Smooth muscle cell (in vitro differentiated cells): ENCODE results near the gene GDAP2. TPM values are rescaled to one million over a fixed set of nuclear protein-coding genes. Genes with fewer than 3 reads are reported as not detected.
"Not testable (repeated sequence)": the region's sequence is repeated elsewhere in the genome, so short reads cannot be mapped to it uniquely, and the experiment has no call there.

Experiments
- DNase-seq: peaks from one replicate; lab custom pipeline; 2025; ENCODE audit not compliant: unreplicated experiment; lab: John Stamatoyannopoulos, UW
- H2AFZ ChIP-seq: fragments of 200-600 bp; sonication (generic); 2 replicates; pipeline ENCODE4 v1.6.0; 2016; ENCODE audit warnings: antibody characterized with exemption, low read depth, mild to moderate bottlenecking
- H3F3A ChIP-seq: fragments of 200-600 bp; sonication (generic); 2 replicates; pipeline ENCODE4 v1.6.0; 2017; ENCODE audit warnings: antibody characterized with exemption, low read depth
- H3K27ac ChIP-seq: fragments of 200-600 bp; sonication (generic); 2 replicates; pipeline ENCODE4 v1.5.1; 2016; ENCODE audit warnings: low read depth, mild to moderate bottlenecking
- H3K27me3 ChIP-seq: fragments of 200-600 bp; sonication (generic); 2 replicates; pipeline ENCODE4 v1.6.1; 2016; ENCODE audit warnings: low read depth, mild to moderate bottlenecking
- H3K36me3 ChIP-seq: fragments of 200-600 bp; sonication (generic); 2 replicates; pipeline ENCODE4 v1.5.1; 2016; ENCODE audit warnings: low read depth
- H3K4me1 ChIP-seq: fragments of 200-600 bp; sonication (generic); 2 replicates; pipeline ENCODE4 v1.5.1; 2016; ENCODE audit warnings: low read depth
- H3K4me2 ChIP-seq: fragments of 200-600 bp; sonication (generic); 2 replicates; pipeline ENCODE4 v1.6.0; 2016; ENCODE audit warnings: mild to moderate bottlenecking
- H3K4me3 ChIP-seq: fragments of 200-600 bp; sonication (generic); 2 replicates; pipeline ENCODE4 v1.5.1; 2016; ENCODE audit warnings: mild to moderate bottlenecking
- H3K79me2 ChIP-seq: fragments of 200-600 bp; sonication (generic); 2 replicates; pipeline ENCODE4 v1.6.0; 2016; ENCODE audit warnings: low read depth, mild to moderate bottlenecking
- H3K9ac ChIP-seq: fragments of 200-600 bp; sonication (generic); 2 replicates; pipeline ENCODE4 v1.6.0; 2016; ENCODE audit warnings: low read depth
- H3K9me3 ChIP-seq: fragments of 200-600 bp; sonication (generic); replicated peaks from 2 replicates; pipeline ENCODE4 v1.5.1; 2016; ENCODE audit warnings: low read depth
- H4K20me1 ChIP-seq: fragments of 200-600 bp; sonication (generic); 2 replicates; pipeline ENCODE4 v1.6.0; 2016; ENCODE audit warnings: low read depth
- WGBS: methylation state at CpG from one replicate; pipeline ENCODE4 v1.1.7; 2016; ENCODE audit warnings: low lambda C conversion rate; 5-methylcytosine and 5-hydroxymethylcytosine counted together
- polyA plus RNA-seq: library from polyadenylated mRNA; unstranded; fragments of >200 nt; fragmentation: Nextera tagmentation; extraction: Ambion mirVana; gene quantifications from 2 replicates; pipeline ENCODE4 v1.2.1, GENCODE V29; 2016
- total RNA-seq: library from RNA; depleted of rRNA; stranded (reverse); fragments of >200 nt; gene quantifications from 2 replicates; pipeline ENCODE4 v1.2.3, GENCODE V29; 2014
- TF ChIP-seq, protein P1 (sequence below): fragments of 200-600 bp; sonication (generic); IDR thresholded peaks from 2 replicates; pipeline ENCODE4 v1.5.1; 2017; ENCODE audit warnings: borderline replicate concordance, mild to moderate bottlenecking, antibody characterized with exemption; ENCODE audit not compliant: insufficient read depth, poor library complexity, severe bottlenecking

The GDAP2 gene
- total and polyA plus RNA-seq, 2 experiments from 2014 or later, result 10.5 to 30.1 TPM

DNA sequence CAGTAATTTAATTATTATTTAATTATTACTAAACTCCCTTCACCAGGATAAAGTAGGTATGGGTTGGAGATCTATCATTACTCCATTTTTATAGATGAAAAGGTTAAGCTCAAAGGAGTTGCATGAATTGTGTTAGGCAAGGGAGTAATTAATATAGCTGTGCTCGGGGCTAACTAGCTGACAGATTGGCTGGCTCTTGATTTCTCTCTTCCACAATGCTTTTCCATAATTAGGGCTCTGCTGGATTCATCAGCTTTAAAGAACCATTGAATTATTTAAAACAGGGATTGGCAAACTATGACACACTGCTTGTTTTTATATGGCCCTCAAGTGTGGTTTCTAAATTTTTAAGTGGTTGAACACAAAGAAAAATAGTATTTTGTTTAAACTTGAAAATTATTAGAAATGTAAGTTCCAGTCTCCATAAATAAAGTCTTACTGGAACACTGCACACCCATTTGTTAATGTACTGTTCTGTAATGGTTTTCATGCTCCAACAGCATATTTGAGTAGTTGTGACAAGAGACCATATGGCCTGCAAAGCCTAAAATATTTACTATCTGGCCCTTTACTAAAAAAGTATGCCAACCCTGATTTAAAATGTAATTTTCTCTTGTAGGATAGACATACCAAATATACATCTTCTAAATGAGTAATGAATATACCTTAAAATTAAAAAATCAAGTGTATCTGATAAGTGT is 76.4 kb downstream of the GDAP2 start:
- Histone ChIP-seq H3K4me2 (no peak overlapping the region), H3K4me3 (no peak overlapping the region), H3F3A (no peaks in the 10 kb centered on the region), H3K9me3 (no peaks in the 10 kb centered on the region), H3K4me1 (no peaks in the 10 kb centered on the region), H2AFZ (no peak overlapping the region), H3K79me2 (no peaks in the 10 kb centered on the region), H3K9ac (no peak overlapping the region), H3K27me3 (no peaks in the 10 kb centered on the region), H3K36me3 (no peaks in the 10 kb centered on the region), H3K27ac (no peak overlapping the region), H4K20me1 (no peaks in the 10 kb centered on the region)
- TF ChIP-seq, protein P1, sequence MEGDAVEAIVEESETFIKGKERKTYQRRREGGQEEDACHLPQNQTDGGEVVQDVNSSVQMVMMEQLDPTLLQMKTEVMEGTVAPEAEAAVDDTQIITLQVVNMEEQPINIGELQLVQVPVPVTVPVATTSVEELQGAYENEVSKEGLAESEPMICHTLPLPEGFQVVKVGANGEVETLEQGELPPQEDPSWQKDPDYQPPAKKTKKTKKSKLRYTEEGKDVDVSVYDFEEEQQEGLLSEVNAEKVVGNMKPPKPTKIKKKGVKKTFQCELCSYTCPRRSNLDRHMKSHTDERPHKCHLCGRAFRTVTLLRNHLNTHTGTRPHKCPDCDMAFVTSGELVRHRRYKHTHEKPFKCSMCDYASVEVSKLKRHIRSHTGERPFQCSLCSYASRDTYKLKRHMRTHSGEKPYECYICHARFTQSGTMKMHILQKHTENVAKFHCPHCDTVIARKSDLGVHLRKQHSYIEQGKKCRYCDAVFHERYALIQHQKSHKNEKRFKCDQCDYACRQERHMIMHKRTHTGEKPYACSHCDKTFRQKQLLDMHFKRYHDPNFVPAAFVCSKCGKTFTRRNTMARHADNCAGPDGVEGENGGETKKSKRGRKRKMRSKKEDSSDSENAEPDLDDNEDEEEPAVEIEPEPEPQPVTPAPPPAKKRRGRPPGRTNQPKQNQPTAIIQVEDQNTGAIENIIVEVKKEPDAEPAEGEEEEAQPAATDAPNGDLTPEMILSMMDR, result no peak
- WGBS, result 89% methylated on average over 1 of the region's 1 CpG
- DNase-seq, result no peak

DNA sequence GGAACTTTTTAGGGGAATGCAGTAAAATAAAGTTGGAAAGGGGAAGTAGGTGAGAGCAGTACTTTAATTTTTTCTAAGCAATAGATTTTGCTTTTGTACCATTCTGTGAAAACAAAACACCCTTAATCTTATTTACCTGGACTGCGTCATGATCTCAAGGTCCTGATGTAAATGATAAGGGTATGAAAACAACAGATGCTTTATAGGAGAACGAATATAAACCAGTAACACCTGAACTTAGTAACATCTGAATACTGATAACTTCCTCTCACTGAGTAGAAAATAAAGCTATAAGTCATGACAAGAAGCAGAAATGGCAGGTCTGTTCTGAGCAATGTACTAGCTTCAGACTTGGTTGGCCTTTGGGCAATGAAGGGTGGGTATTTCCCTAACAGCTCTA is 77.7 kb downstream of the GDAP2 start:
- Histone ChIP-seq H3K27me3 (no peaks in the 10 kb centered on the region), H3K4me2 (no peak overlapping the region), H3K9ac (no peak overlapping the region), H2AFZ (no peak overlapping the region), H3K9me3 (no peaks in the 10 kb centered on the region), H3K36me3 (no peaks in the 10 kb centered on the region), H4K20me1 (no peaks in the 10 kb centered on the region), H3F3A (no peaks in the 10 kb centered on the region), H3K79me2 (no peaks in the 10 kb centered on the region), H3K4me1 (no peaks in the 10 kb centered on the region), H3K27ac (no peak overlapping the region), H3K4me3 (no peak overlapping the region)
- DNase-seq, result no peak
- TF ChIP-seq, protein P1, result no peak
- 95% methylated on average over 2 of the region's 2 CpGs for whole genome bisulfite sequencing

DNA sequence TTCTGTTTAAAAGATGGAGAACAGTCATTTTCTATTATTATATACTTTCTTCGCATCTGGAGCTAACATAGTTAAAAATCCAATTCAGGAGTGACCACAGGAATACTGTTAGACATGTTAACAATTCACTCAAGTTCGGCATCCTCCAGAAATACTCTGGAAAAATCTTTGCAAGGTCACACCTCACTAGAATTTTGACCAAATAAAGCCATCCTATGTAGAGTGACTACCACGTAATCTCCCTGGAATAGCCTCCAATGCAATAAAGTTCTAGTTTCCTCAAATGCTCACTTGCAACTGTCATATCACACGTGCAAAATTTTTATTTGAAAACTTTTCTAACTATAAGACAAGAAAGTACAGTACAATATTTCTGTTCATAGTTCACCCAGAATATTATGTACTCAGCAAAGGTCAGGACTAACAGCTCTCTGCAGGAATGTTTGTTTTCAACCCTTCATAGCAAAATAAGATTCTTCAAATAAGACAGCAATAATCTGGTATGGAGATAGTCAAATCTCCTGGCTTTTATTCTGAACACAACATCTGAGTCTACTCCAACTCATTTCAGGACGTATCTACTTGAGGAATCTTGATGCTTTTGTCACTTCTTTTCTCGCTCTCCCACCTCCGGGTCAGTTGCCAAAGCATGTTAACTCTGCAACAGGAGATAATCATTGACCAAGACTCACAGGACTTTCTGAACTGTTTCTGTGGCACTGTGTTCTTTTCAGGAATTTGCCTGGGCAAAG is 82.6 kb downstream of the GDAP2 start:
- Histone ChIP-seq H3K9me3 (no peaks in the 10 kb centered on the region), H3K4me1 (no peaks in the 10 kb centered on the region), H2AFZ (no peak overlapping the region), H3F3A (no peaks in the 10 kb centered on the region), H3K79me2 (no peaks in the 10 kb centered on the region), H3K27ac (no peak overlapping the region), H3K9ac (no peak overlapping the region), H3K27me3 (no peaks in the 10 kb centered on the region), H3K4me2 (no peak overlapping the region), H4K20me1 (no peaks in the 10 kb centered on the region), H3K4me3 (no peak overlapping the region), H3K36me3 (no peaks in the 10 kb centered on the region)
- DNase-seq, result no peak
- WGBS, result 91% methylated on average over 7 of the region's 7 CpGs
- TF ChIP-seq, protein P1, result no peak

DNA sequence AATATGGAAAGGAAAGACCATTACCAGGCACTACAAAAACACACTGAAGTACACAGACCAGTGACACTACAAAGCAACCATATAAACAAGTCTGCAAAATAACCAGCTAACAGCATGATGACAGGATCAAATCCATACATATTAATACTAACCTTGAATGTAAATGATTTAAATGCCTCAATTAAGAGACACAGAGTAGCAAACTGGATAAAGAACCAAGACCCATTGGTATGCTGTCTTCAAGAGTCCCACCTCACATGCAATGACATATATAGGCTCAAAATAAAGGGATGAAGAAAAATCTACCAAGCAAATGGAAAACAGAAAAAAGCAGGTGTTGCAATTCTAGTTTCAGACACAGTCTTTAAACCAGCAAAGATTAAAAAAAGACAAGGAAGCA is 84.9 kb downstream of the GDAP2 start:
- not testable (repeated sequence) for H2AFZ ChIP-seq, H3K36me3 ChIP-seq, H3K4me3 ChIP-seq, H3K4me1 ChIP-seq, H3K9ac ChIP-seq, H3K79me2 ChIP-seq, H3K9me3 ChIP-seq, H3K4me2 ChIP-seq, H3F3A ChIP-seq, DNase-seq, H3K27me3 ChIP-seq, H3K27ac ChIP-seq, H4K20me1 ChIP-seq
